CD4-positive, alpha-beta T cell treated with Interferon gamma for 1 hour (primary cell): Measurements from ENCODE around the gene TUBA4B.
A peak's percentile ranks its signal among the peaks of the same experiment; 100 is the strongest.
"Not testable (repeated sequence)": the region's sequence is repeated elsewhere in the genome, so short reads cannot be mapped to it uniquely, and the experiment has no call there.

Experiments
- DNase-seq: peaks from one replicate; pipeline ENCODE4 v3.0.0-alpha.2; 2020

The TUBA4B gene

GRCh38 chr2:219249203-219249980, 3.7 kb upstream of the TUBA4B start:
- DNase-seq = peak; percentile 67

GRCh38 chr2:219250049-219250781, 2.8 kb upstream of the TUBA4B start:
- no peak for DNase-seq

GRCh38 chr2:219251656-219252055, 1.4 kb upstream of the TUBA4B start:
- no peak for DNase-seq

GRCh38 chr2:219252084-219252483, 959 bp upstream of the TUBA4B start:
- no peak for DNase-seq

GRCh38 chr2:219252570-219252899, 508 bp upstream of the TUBA4B start:
- no peak for DNase-seq

- peak; percentile 92 for DNase-seq
Measured at GRCh38 chr2:219253753-219254589, 928 bp downstream of the TUBA4B start, which contains the start of gene TUBA4A. TUBA4A (minus strand) TSS chr2:219253918; CDS start chr2:219253858, 60 bp downstream.

- peak; percentile 57 for DNase-seq
Measured at GRCh38 chr2:219254590-219255201, 1.7 kb downstream of the TUBA4B start.

GRCh38 chr2:219258942-219259341, 5.9 kb downstream of the TUBA4B start:
- DNase-seq = not testable (repeated sequence)

- no peak for DNase-seq
Measured at GRCh38 chr2:219261024-219261855, 8.2 kb downstream of the TUBA4B start.

- DNase-seq = no peak
Measured at GRCh38 chr2:219266232-219266631, 13.2 kb downstream of the TUBA4B start.

GRCh38 chr2:219266886-219267285, 13.8 kb downstream of the TUBA4B start:
- DNase-seq = no peak

GRCh38 chr2:219268294-219268693, 15.3 kb downstream of the TUBA4B start:
- DNase-seq = no peak

GRCh38 chr2:219269362-219270054, 16.5 kb downstream of the TUBA4B start:
- DNase-seq = no peak

- DNase-seq = no peak
Measured at GRCh38 chr2:219270055-219270372, 17.0 kb downstream of the TUBA4B start.

- no peak for DNase-seq
Measured at GRCh38 chr2:219271021-219271420, 18.0 kb downstream of the TUBA4B start.

- no peak for DNase-seq
Measured at GRCh38 chr2:219272356-219272755, 19.3 kb downstream of the TUBA4B start.

GRCh38 chr2:219272995-219273394, 20.0 kb downstream of the TUBA4B start:
- DNase-seq = no peak

- DNase-seq = no peak
Measured at GRCh38 chr2:219273937-219274336, 20.9 kb downstream of the TUBA4B start.

- no peak for DNase-seq
Measured at GRCh38 chr2:219274361-219274921, 21.4 kb downstream of the TUBA4B start.

- peak; percentile 74 for DNase-seq
Measured at GRCh38 chr2:219277703-219278654, 24.9 kb downstream of the TUBA4B start.
